BJ (cell line): ENCODE results near the gene ZBTB20. TPM values are rescaled to one million over a fixed set of nuclear protein-coding genes. Genes with fewer than 3 reads are reported as not detected.

Experiments used
- CTCF ChIA-PET: fragments of 350-600 bp; formaldehyde crosslinking; extraction: SDS; loops from one replicate; lab custom pipeline; 2021; ENCODE audit warnings: antibody characterized with exemption, inconsistent platforms; lab: Yijun Ruan, JAX
- POLR2A ChIA-PET: fragments of 300-600 bp; sonication (Branson Sonifier 250); formaldehyde crosslinking; extraction: SDS; loops from one replicate; lab custom pipeline; 2021; ENCODE audit warnings: antibody characterized with exemption; lab: Charles Lee
- DNase-seq: peaks from one replicate; pipeline ENCODE4 v3.0.0-alpha.2; 2011; ENCODE audit warnings: low read depth
- H3K27me3 ChIP-seq: 2 replicates; pipeline ENCODE4 v1.6.0; 2011; ENCODE audit warnings: low read length; ENCODE audit not compliant: control insufficient read depth, insufficient read depth
- H3K36me3 ChIP-seq: 2 replicates; pipeline ENCODE4 v1.5.1; 2011; ENCODE audit warnings: low read length; ENCODE audit not compliant: control insufficient read depth, insufficient read depth
- H3K4me3 ChIP-seq: 2 replicates; pipeline ENCODE4 v1.5.1; 2011; ENCODE audit warnings: low read depth, mild to moderate bottlenecking, control low read depth, low read length
- CTCF ChIP-seq: IDR thresholded peaks from 2 replicates; pipeline ENCODE4 v1.5.1; 2011; ENCODE audit warnings: low read depth, mild to moderate bottlenecking, control low read depth, inconsistent platforms, low read length, moderate library complexity; ENCODE audit not compliant: insufficient read depth
- polyA plus RNA-seq: library from polyadenylated mRNA; depleted of rRNA; stranded (reverse); fragments of >200 nt; gene quantifications from 2 replicates; pipeline ENCODE4 v1.2.3, GENCODE V29; 2011

ZBTB20 gene
- polyA plus RNA-seq, 1 experiment = 6.0 TPM

- H3K4me3 ChIP-seq = no peak overlapping the region
- H3K36me3 ChIP-seq = no peaks in the 10 kb centered on the region; the same call in 1 of the 2 replicates
- ChIA-PET POLR2A (no interaction called here), CTCF (interaction anchor here (0.7 kb wide), 1 partner anchor 216 kb away, joined by 3 read pairs; no protein-coding TSS in a partner anchor)
- no peak for DNase-seq
- H3K27me3 ChIP-seq = no peaks in the 10 kb centered on the region
- no peak for TF ChIP-seq CTCF
Observed at GRCh38 chr3:114432310-114432709, 714.8 kb downstream of the ZBTB20 start.

- CTCF ChIA-PET = no interaction called here
Observed at GRCh38 chr3:114428044-114428595, 719.0 kb downstream of the ZBTB20 start.

GRCh38 chr3:114427285-114428043 lies 719.6 kb downstream of the ZBTB20 start:
- DNase-seq = no peak
- Histone ChIP-seq H3K36me3 (no peaks in the 10 kb centered on the region), H3K27me3 (no peaks in the 10 kb centered on the region), H3K4me3 (no peak overlapping the region)
- POLR2A ChIA-PET = no interaction called here
- TF ChIP-seq CTCF = no peak
- CTCF ChIA-PET = no interaction called here

More at GRCh38 chr3:114428044-114428595, 719.0 kb downstream of the ZBTB20 start:
- no peak overlapping the region for H3K4me3 ChIP-seq
- no peaks in the 10 kb centered on the region for H3K27me3 ChIP-seq
- H3K36me3 ChIP-seq = no peaks in the 10 kb centered on the region; the same call in 1 of the 2 replicates
- DNase-seq = no peak
- TF ChIP-seq CTCF = no peak
- POLR2A ChIA-PET = no interaction called here

GRCh38 chr3:114424337-114424736 lies 722.8 kb downstream of the ZBTB20 start:
- H3K36me3 ChIP-seq = no peaks in the 10 kb centered on the region
- no peak for TF ChIP-seq CTCF
- H3K4me3 ChIP-seq = no peak overlapping the region
- POLR2A ChIA-PET = no interaction called here
- no peak for DNase-seq
- H3K27me3 ChIP-seq = no peaks in the 10 kb centered on the region
- CTCF ChIA-PET = interaction anchor here (0.6 to 1.4 kb wide), 2 partner anchors 16 to 28 kb away, joined by 3 read pairs; no protein-coding TSS in a partner anchor

GRCh38 chr3:114421204-114421603 lies 725.9 kb downstream of the ZBTB20 start:
- no peak for TF ChIP-seq CTCF
- CTCF ChIA-PET = interaction anchor here (1.1 to 5.8 kb wide), 5 partner anchors 7 to 37 kb away, joined by 3 to 34 read pairs (median 3); no protein-coding TSS in a partner anchor

More at GRCh38 chr3:114421204-114421603, 725.9 kb downstream of the ZBTB20 start:
- H3K27me3 ChIP-seq = no peaks in the 10 kb centered on the region
- no peak for DNase-seq
- POLR2A ChIA-PET = no interaction called here
- H3K4me3 ChIP-seq = no peak overlapping the region
- H3K36me3 ChIP-seq = no peaks in the 10 kb centered on the region
